Measurements from ENCODE around the gene TECPR2.
"Not testable (repeated sequence)": the region's sequence is repeated elsewhere in the genome, so short reads cannot be mapped to it uniquely, and the experiment has no call there.

The TECPR2 gene

GRCh38 chr14:102351023-102351422 is 11.7 kb upstream of the TECPR2 start:
- no peaks in the 10 kb centered on the region for H3K9me3 ChIP-seq (ENCODE audit: control insufficient read depth, insufficient read depth, low read length)
- no peak overlapping the region for H3K27ac ChIP-seq (ENCODE audit: low read depth, low read length)
- no peaks in the 10 kb centered on the region for H3K4me1 ChIP-seq (ENCODE audit: control insufficient read depth, low read length)
- peaks cover 65% of the 10 kb centered on the region for H3K36me3 ChIP-seq (ENCODE audit: control insufficient read depth, low read length)
- no peaks in the 10 kb centered on the region for H3K79me2 ChIP-seq (ENCODE audit: control insufficient read depth, low read length)
- H4K20me1 ChIP-seq (ENCODE audit: control insufficient read depth, insufficient read depth, low read depth, low read length) = no peaks in the 10 kb centered on the region
- H3K4me2 ChIP-seq (ENCODE audit: low read length) = no peak overlapping the region
- H3K4me3 ChIP-seq (ENCODE audit: low read length) = no peak overlapping the region
- H3F3A ChIP-seq (ENCODE audit: control insufficient read depth, insufficient read depth) = no peaks in the 10 kb centered on the region
- H3K27me3 ChIP-seq (ENCODE audit: control insufficient read depth, low read length) = no peaks in the 10 kb centered on the region
- no peak for TF ChIP-seq EZH2phosphoT487 (IDR thresholded peaks at IDR 0.05; ENCODE audit: borderline replicate concordance, low read length)
- TF ChIP-seq CTCF (IDR thresholded peaks at IDR 0.05; ENCODE audit: low read depth, low read length, poor library complexity, severe bottlenecking) = no peak
- H3K9me2 ChIP-seq (replicated peaks; ENCODE audit: control insufficient read depth, low read length) = no peaks in the 10 kb centered on the region

GRCh38 chr14:102351593-102351992 is 11.1 kb upstream of the TECPR2 start:
- not testable (repeated sequence) for H4K20me1 ChIP-seq (ENCODE audit: control insufficient read depth, insufficient read depth, low read depth, low read length); H3K4me2 ChIP-seq (ENCODE audit: low read length); H3K79me2 ChIP-seq (ENCODE audit: control insufficient read depth, low read length); H3K9me3 ChIP-seq (ENCODE audit: control insufficient read depth, insufficient read depth, low read length); H3K27me3 ChIP-seq (ENCODE audit: control insufficient read depth, low read length); H3K4me1 ChIP-seq (ENCODE audit: control insufficient read depth, low read length); H3K9me2 ChIP-seq (replicated peaks; ENCODE audit: control insufficient read depth, low read length); H3F3A ChIP-seq (ENCODE audit: control insufficient read depth, insufficient read depth); H3K4me3 ChIP-seq (ENCODE audit: low read length); H3K27ac ChIP-seq (ENCODE audit: low read depth, low read length)
- peaks cover 70% of the 10 kb centered on the region for H3K36me3 ChIP-seq (ENCODE audit: control insufficient read depth, low read length)

- H3K36me3 ChIP-seq (ENCODE audit: control insufficient read depth, low read length) = peaks cover 69% of the 10 kb centered on the region
- TF ChIP-seq CTCF (IDR thresholded peaks at IDR 0.05; ENCODE audit: low read depth, low read length, poor library complexity, severe bottlenecking) (no peak), EZH2phosphoT487 (IDR thresholded peaks at IDR 0.05; ENCODE audit: borderline replicate concordance, low read length) (no peak)
- no peaks in the 10 kb centered on the region for H3K79me2 ChIP-seq (ENCODE audit: control insufficient read depth, low read length)
- no peaks in the 10 kb centered on the region for H3K4me1 ChIP-seq (ENCODE audit: control insufficient read depth, low read length)
- no peaks in the 10 kb centered on the region for H3K27me3 ChIP-seq (ENCODE audit: control insufficient read depth, low read length)
- H3K9me2 ChIP-seq (replicated peaks; ENCODE audit: control insufficient read depth, low read length) = no peaks in the 10 kb centered on the region
- H3K27ac ChIP-seq (ENCODE audit: low read depth, low read length) = no peak overlapping the region
- H3K9me3 ChIP-seq (ENCODE audit: control insufficient read depth, insufficient read depth, low read length) = no peaks in the 10 kb centered on the region
- H3K4me3 ChIP-seq (ENCODE audit: low read length) = no peak overlapping the region
- no peak overlapping the region for H3K4me2 ChIP-seq (ENCODE audit: low read length)
- H3F3A ChIP-seq (ENCODE audit: control insufficient read depth, insufficient read depth) = no peaks in the 10 kb centered on the region; the same call in 1 of the 2 replicates
- H4K20me1 ChIP-seq (ENCODE audit: control insufficient read depth, insufficient read depth, low read depth, low read length) = no peaks in the 10 kb centered on the region
Observed at GRCh38 chr14:102352213-102352612, 10.5 kb upstream of the TECPR2 start.

- H3K27ac ChIP-seq (ENCODE audit: low read depth, low read length) = no peak overlapping the region
- no peaks in the 10 kb centered on the region for H3K9me2 ChIP-seq (replicated peaks; ENCODE audit: control insufficient read depth, low read length)
- TF ChIP-seq CTCF (IDR thresholded peaks at IDR 0.05; ENCODE audit: low read depth, low read length, poor library complexity, severe bottlenecking) (no peak), EZH2phosphoT487 (IDR thresholded peaks at IDR 0.05; ENCODE audit: borderline replicate concordance, low read length) (no peak)
- no peaks in the 10 kb centered on the region for H3K4me1 ChIP-seq (ENCODE audit: control insufficient read depth, low read length)
- H3K4me3 ChIP-seq (ENCODE audit: low read length) = no peak overlapping the region
- peaks cover 70% of the 10 kb centered on the region for H3K36me3 ChIP-seq (ENCODE audit: control insufficient read depth, low read length)
- H3K27me3 ChIP-seq (ENCODE audit: control insufficient read depth, low read length) = no peaks in the 10 kb centered on the region
- H3K79me2 ChIP-seq (ENCODE audit: control insufficient read depth, low read length) = no peaks in the 10 kb centered on the region
- no peaks in the 10 kb centered on the region for H3K9me3 ChIP-seq (ENCODE audit: control insufficient read depth, insufficient read depth, low read length)
- no peak overlapping the region for H3K4me2 ChIP-seq (ENCODE audit: low read length)
- H3F3A ChIP-seq (ENCODE audit: control insufficient read depth, insufficient read depth) = no peaks in the 10 kb centered on the region; the same call in 1 of the 2 replicates
- no peaks in the 10 kb centered on the region for H4K20me1 ChIP-seq (ENCODE audit: control insufficient read depth, insufficient read depth, low read depth, low read length)
Observed at GRCh38 chr14:102353126-102353619, 9.6 kb upstream of the TECPR2 start.

Data from DOHH2 (cell line).